Colon (tissue), 2 donors: Measurements from ENCODE around the gene ZDHHC6.
"Not testable (repeated sequence)": the region's sequence is repeated elsewhere in the genome, so short reads cannot be mapped to it uniquely, and the experiment has no call there.

Source experiments
- FAIRE-seq: peaks from 2 replicates; lab custom pipeline; 2012; peaks lifted over from hg19 to GRCh38; lab: Jason Lieb, UNC
- donor health status: control.
- donor health status: control.

The ZDHHC6 gene

DNA sequence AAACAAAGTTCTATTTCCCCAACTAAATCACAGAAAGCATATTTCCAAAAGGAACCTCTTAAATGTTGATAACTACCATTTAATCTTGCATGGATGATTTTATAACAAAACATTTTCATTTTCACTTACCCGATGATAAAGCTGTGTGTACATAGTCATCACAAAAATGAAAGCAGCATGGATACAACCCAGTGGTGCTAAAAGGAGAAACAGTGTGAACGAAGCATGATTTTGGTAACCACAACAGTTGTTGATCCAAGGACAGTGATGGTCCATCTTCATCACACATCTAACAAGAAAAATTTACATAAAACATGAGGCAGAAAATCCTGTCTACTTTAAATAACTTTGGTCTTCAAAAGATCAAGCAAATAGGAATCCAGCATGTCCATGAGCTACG lies 4.7 kb downstream of the ZDHHC6 start:
- FAIRE-seq: no peak

- FAIRE-seq: no peak
Observed at GRCh38 chr10:112441520-112441919, 5.2 kb downstream of the ZDHHC6 start.

DNA sequence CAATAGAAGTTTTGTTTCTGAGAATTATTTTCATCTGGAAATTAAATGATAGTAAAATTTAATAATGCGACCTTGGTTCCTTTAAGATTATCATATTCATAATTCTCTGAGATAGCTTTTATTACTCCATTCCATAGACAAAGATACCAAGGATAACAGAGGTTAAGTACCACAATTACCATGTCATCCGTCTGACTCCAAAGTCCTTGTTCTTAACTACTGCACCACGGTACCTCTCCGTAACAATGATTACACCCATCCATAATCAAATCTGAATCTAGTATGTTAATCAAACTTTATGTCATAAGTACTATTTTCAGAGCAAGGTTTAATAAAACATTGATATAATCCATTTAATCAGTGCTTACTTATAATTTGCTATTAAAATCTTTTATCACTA lies 8.4 kb downstream of the ZDHHC6 start:
- FAIRE-seq: peak; percentile 45

- FAIRE-seq: peak; percentile 95
Observed at GRCh38 chr10:112434988-112435619, 11.6 kb downstream of the ZDHHC6 start.

GRCh38 chr10:112433136-112433535 lies 13.6 kb downstream of the ZDHHC6 start:
- FAIRE-seq: no peak

- no peak for FAIRE-seq
Observed at GRCh38 chr10:112429654-112430230, 17.0 kb downstream of the ZDHHC6 start.

- no peak for FAIRE-seq
Observed at GRCh38 chr10:112429147-112429546, 17.6 kb downstream of the ZDHHC6 start.

DNA sequence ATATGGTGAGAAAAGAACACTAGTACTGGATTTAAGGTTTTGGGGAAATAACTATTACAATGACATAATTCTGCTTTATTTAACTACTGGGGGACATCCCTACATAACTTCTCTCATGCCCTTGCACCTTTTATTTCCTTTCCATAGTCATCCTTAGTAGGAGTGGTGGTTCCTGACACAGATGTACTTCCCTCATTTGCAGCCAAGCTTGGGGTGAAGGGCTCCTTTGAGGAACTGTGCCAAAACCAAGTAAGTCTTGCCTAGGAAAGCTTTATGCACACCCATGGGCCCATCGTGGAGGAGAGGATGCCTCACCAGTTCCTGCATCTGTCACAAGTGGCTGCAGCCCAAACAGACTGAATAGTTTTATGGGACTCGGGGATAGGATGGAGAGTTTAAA lies 20.6 kb downstream of the ZDHHC6 start:
- FAIRE-seq: no peak

GRCh38 chr10:112424651-112425050 lies 22.1 kb downstream of the ZDHHC6 start:
- no peak for FAIRE-seq

- no peak for FAIRE-seq
Observed at GRCh38 chr10:112421731-112422130, 25.0 kb downstream of the ZDHHC6 start.

GRCh38 chr10:112412696-112413095 lies 34.0 kb downstream of the ZDHHC6 start:
- FAIRE-seq: no peak

DNA sequence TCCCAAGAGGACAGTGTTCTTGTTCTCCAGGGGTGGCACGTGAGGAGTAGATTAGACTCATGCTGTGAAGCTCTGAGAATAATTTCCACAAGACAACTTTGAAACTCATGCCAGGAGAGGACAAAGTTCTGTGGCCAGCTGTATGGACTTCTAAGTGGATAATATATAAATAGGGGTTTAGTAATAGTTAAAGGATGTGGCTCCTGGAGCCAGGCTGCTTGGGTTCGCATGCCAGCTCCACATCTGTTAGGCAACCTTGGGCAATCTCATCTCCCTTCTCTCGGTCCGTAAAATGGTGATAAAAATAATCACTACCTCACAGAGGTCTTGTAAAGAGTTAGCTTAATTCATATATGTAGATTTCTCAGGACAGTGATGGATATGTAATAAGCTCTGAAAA lies 37.0 kb downstream of the ZDHHC6 start:
- no peak for FAIRE-seq

GRCh38 chr10:112409299-112409698 lies 37.4 kb downstream of the ZDHHC6 start:
- no peak for FAIRE-seq

DNA sequence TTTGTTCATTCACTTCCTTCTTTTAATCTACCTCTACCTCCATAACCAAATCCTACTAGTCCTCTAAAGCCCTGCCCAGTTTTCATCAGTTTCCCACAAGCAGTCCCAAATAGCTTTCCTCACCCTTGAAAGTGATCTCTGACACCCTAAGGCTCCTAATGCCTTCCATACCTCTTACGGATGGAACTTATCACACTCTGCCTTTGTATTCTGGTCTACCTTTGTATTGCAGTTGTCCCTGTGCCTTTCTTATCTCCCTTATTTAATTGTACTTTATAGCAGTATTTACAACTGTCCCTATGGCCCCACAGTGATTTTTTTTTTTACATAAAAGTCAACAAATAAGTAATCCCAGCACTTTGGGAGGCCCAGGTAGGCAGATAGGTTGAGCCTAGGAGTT lies 39.0 kb downstream of the ZDHHC6 start:
- FAIRE-seq: no peak

DNA sequence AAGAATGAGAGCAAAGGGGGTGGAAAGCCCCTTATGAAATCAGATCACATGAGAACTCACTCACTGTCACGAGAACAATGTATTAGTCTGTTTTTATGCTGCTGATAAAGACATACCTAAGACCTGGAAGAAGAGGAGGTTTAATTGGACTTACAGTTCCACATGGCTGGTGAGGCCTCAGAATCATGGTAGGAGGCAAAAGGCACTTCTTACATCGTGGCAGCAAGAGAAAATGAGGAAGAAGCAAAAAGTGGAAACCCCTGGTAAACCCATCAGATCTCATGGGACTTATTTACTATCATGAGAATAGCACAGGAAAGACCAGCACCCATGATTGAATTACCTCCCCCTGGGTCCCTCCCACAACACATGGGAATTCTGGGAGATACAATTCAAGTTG lies 39.9 kb downstream of the ZDHHC6 start:
- FAIRE-seq: not testable (repeated sequence)

DNA sequence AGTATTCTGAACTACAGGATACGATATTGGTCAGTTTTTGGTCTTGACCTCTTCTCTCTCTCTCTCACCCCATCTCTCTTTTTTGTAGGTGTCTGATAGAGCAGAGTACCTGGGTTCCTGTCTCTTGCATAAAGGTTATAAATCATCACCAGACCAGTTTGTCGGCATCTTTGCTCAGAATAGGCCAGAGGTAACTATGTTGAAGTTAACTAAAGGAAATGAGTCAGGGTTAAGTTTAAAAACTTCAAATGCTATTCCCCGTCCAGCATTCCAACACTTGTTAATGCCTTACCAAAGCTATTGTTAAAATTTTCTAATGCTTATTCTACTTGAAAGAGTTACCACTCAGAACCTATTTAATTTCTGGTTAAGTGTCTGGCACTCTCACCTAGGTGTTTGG lies 42.1 kb downstream of the ZDHHC6 start:
- no peak for FAIRE-seq

GRCh38 chr10:112402917-112403316 lies 43.8 kb downstream of the ZDHHC6 start:
- peak; percentile 75 for FAIRE-seq

DNA sequence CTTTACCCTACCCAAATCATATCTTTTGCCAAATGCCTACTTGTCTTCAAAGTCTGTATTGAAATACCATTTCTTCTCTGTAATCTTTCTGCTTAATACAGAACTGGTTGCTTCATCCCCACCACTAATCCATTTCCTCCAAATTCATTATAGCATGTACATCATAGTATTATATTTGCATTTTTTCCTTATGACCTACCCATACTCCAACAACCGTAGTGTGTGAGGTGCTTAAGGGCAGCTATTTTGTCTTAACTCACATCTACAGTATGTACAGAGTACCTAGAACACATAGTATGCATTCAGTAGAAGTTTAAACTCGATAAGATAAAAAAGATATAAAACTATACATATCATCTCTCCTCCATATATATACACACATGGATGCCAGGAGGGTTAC lies 49.1 kb downstream of the ZDHHC6 start:
- no peak for FAIRE-seq

GRCh38 chr10:112395809-112396530 lies 50.7 kb downstream of the ZDHHC6 start:
- FAIRE-seq: no peak

- no peak for FAIRE-seq
Observed at GRCh38 chr10:112394475-112394875, 52.2 kb downstream of the ZDHHC6 start.

DNA sequence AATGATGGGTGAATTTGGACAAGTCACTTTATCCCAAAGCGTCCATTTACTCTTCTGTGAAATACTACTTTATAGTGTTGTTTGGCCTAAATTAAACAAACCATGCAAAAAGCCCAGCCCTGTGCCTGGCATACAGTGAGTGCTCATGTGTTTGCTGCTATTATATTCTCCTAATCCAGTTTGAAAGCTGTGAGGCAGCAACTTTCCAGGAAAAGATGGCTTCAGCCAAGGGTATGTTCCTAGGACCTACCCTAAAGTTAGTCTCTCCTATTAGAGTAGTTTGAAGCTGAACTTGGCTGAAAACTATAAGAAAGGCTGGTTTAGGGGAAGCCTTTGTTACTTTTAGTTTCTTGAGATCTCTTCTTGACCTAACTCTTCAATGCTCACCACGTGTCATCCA lies 52.9 kb downstream of the ZDHHC6 start:
- FAIRE-seq: no peak

GRCh38 chr10:112393341-112393740 lies 53.4 kb downstream of the ZDHHC6 start:
- no peak for FAIRE-seq

DNA sequence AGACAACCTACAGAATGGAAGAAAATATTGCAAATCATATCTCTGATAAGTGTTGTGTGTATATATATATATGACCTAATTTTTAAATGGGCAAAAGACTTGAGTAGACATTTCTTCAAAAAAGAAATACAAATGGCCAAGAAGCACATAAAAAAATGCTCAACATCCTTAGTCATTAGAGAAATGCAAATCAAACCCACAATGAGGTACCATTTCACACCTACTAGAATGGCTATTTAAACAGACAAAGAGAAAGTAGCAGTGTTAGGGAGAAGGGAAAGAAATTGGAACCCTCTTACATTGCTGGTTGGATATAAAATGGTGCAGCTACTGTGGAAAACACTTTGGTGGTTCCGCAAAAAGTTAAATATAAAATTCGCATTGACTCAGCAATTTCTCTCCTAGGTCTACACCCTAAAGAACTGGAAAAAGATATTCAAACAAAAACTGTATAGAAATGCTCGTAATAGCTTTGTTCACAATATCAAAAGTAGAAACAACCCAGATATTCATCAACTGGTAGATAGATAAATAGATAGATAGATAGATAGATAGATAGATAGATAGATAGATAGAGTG lies 56.5 kb downstream of the ZDHHC6 start:
- no peak for FAIRE-seq
